HG02938 (cell line): ENCODE measurements around the gene POLE.

Experiments
- ATAC-seq: cut with Tn5 transposase; IDR thresholded peaks from one replicate; pipeline ENCODE4 v1.9.1; 2021; ENCODE audit warnings: mild to moderate bottlenecking, moderate library complexity; ENCODE audit not compliant: unreplicated experiment

The POLE gene

GRCh38 chr12:132633398-132633797 is 53.7 kb downstream of the POLE start:
- ATAC-seq = no peak

- ATAC-seq = no peak
These were observed 54.5 kb downstream of the POLE start for GRCh38 chr12:132632521-132633228.

GRCh38 chr12:132631666-132632065 is 55.5 kb downstream of the POLE start:
- ATAC-seq = no peak

GRCh38 chr12:132630672-132631071 is 56.5 kb downstream of the POLE start:
- ATAC-seq = no peak

GRCh38 chr12:132629330-132629729 is 57.8 kb downstream of the POLE start:
- no peak for ATAC-seq

- ATAC-seq = no peak
These were observed 61.3 kb downstream of the POLE start for GRCh38 chr12:132625731-132626430.

- no peak for ATAC-seq
These were observed 62.1 kb downstream of the POLE start for GRCh38 chr12:132624910-132625630.

- no peak for ATAC-seq
These were observed 62.8 kb downstream of the POLE start for GRCh38 chr12:132624186-132624855.

- ATAC-seq = no peak
These were observed 63.9 kb downstream of the POLE start for GRCh38 chr12:132623072-132623869.

GRCh38 chr12:132622437-132623071 is 64.6 kb downstream of the POLE start:
- ATAC-seq = no peak

- ATAC-seq = no peak
These were observed 65.3 kb downstream of the POLE start for GRCh38 chr12:132621657-132622435.

GRCh38 chr12:132620899-132621656 is 66.1 kb downstream of the POLE start:
- ATAC-seq = no peak

- no peak for ATAC-seq
These were observed 66.8 kb downstream of the POLE start for GRCh38 chr12:132620113-132620898.

- ATAC-seq = no peak
These were observed 67.6 kb downstream of the POLE start for GRCh38 chr12:132619386-132620112.

- no peak for ATAC-seq
These were observed 68.1 kb downstream of the POLE start for GRCh38 chr12:132619071-132619385.

- no peak for ATAC-seq
These were observed 68.5 kb downstream of the POLE start, which contains the start of gene P2RX2 for GRCh38 chr12:132618683-132619043. P2RX2 (plus strand) TSS chr12:132618776; CDS start chr12:132618817, 41 bp downstream.
